Gastroesophageal sphincter (tissue), 4 donors: ENCODE data around the gene MAOB. TPM values are rescaled to one million over a fixed set of nuclear protein-coding genes. Genes with fewer than 3 reads are reported as not detected.
A peak's percentile ranks its signal among the peaks of the same experiment; 100 is the strongest.

Experiments used
- ATAC-seq: fragments of 150-250 bp; one replicate; pipeline ENCODE4 v1.9.1; 2016; ENCODE audit warnings: mild to moderate bottlenecking, moderate library complexity
- H3K27ac ChIP-seq, 4 donors: fragments of 200-600 bp; sonication (generic) in 3 of 4; 1 replicate in 3 of 4; 2 replicates in 1 of 4; pipeline ENCODE4 v1.5.1; 2016 to 2019
- H3K27me3 ChIP-seq: fragments of 200-600 bp; sonication (generic); one replicate; pipeline ENCODE4 v1.5.1; 2019
- H3K36me3 ChIP-seq, 2 donors: fragments of 200-600 bp; sonication (generic); one replicate each; pipeline ENCODE4 v1.5.1; 2019; ENCODE audit warnings: control low read depth in 1 of 2
- H3K4me1 ChIP-seq, 3 donors: fragments of 200-600 bp; sonication (generic); 1 replicate in 2 of 3; 2 replicates in 1 of 3; pipeline ENCODE4 v1.5.1; 2016 to 2019; ENCODE audit warnings: control low read depth in 2 of 3
- H3K4me3 ChIP-seq, 2 donors: fragments of 200-600 bp; sonication (generic); one replicate each; pipeline ENCODE4 v1.5.1; 2019; ENCODE audit warnings: mild to moderate bottlenecking in 1 of 2, moderate library complexity in 1 of 2
- H3K9me3 ChIP-seq, 3 donors: fragments of 200-600 bp; sonication (generic); one replicate each; pipeline ENCODE4 v1.5.1; 2017 to 2019; ENCODE audit warnings: control low read depth in 2 of 3
- EP300 ChIP-seq: sonication (generic); formaldehyde crosslinking; IDR thresholded peaks from one replicate; pipeline ENCODE4 v1.6.1; 2017; ENCODE audit warnings: antibody characterized with exemption, mild to moderate bottlenecking
- POLR2A ChIP-seq, 2 donors: fragments of 450-650 bp; IDR thresholded peaks; one replicate each; pipeline ENCODE4 v1.6.1; 2017; ENCODE audit warnings: antibody characterized with exemption in 2 of 2, mild to moderate bottlenecking in 2 of 2, moderate library complexity in 1 of 2
- POLR2AphosphoS5 ChIP-seq: sonication (generic); formaldehyde crosslinking; IDR thresholded peaks from one replicate; pipeline ENCODE4 v1.6.1; 2017; ENCODE audit warnings: antibody characterized with exemption
- WGBS, 2 donors: methylation state at CpG; one replicate each; pipeline ENCODE4 v1.1.5; 2018; ENCODE audit warnings: low coverage in 1 of 2; 5-methylcytosine and 5-hydroxymethylcytosine counted together
- total RNA-seq, 4 donors: library from RNA; depleted of rRNA; stranded (reverse); fragments of >200 nt; gene quantifications; one replicate each; pipeline ENCODE4 v1.1.0, GENCODE V29; 2016
- TF ChIP-seq, protein P1 (sequence below), 4 experiments: fragments of 200-600 bp in 2 of 4; fragments of 450-650 bp in 2 of 4; sonication (generic) in 1 of 4; IDR thresholded peaks; one replicate each; pipeline ENCODE4 v1.5.1; 2017 to 2019; ENCODE audit warnings: antibody characterized with exemption in 4 of 4, mild to moderate bottlenecking in 2 of 4, moderate library complexity in 2 of 4

Gene MAOB
- total RNA-seq, 4 donors from 2014 or later, result 24.5 to 92.3 (median 72.2) TPM

GRCh38 chrX:43743100-43743822 lies 139.0 kb downstream of the MAOB start:
- H3K9me3 ChIP-seq, result no peaks in the 10 kb centered on the region
- 0 to 29% methylated on average over 1 to 2 of the region's 5 CpGs for WGBS, 2 donors
- ATAC-seq, result no peak
- H3K27me3 ChIP-seq, result no peaks in the 10 kb centered on the region
- H3K36me3 ChIP-seq, result peaks cover 0 to 56% of the 10 kb centered on the region in 2 donors
- H3K27ac ChIP-seq, result peak overlapping the region in 3 of 4 donors; percentile 39 to 56 (median 45)
- no peak overlapping the region for H3K4me3 ChIP-seq
- peaks cover 0 to 30% (median 0%) of the 10 kb centered on the region in 3 donors for H3K4me1 ChIP-seq
- TF ChIP-seq EP300 (no peak), POLR2AphosphoS5 (no peak)

DNA sequence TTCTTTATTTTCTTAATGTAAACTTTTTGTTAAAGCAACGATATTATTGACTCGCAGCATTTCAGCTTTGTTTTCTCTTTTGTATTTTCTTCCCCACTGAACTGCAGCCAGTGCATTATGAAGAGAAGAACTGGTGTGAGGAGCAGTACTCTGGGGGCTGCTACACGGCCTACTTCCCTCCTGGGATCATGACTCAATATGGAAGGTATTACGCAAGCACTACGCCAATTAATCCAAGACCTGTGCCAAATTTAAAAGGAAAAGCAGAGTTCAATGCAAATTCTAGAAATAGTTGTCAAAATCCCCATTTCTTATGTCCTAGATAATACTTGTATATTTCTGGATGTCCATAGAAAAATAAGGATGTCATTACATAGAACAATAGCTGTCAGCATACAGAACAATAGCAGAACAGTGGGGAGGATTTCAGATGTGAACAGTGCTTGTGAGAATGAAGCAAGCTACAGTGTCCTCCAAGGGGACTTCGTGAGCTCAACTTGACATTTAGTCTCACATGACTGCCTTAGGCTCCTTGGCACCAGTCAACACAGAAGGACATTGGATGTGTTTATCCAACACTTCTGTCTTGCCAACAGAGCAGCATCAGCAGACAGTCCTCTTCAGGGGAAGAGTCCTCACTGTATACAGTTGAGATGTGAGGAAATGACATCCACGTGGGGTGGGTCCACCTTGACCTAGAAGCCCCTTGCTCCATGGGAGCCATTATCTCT lies 140.2 kb downstream of the MAOB start:
- no peak overlapping the region for H3K4me3 ChIP-seq
- no peaks in the 10 kb centered on the region for H3K27me3 ChIP-seq
- no peak for TF ChIP-seq POLR2A (IDR thresholded peaks at IDR 0.05)
- peak; percentile 13 for TF ChIP-seq POLR2AphosphoS5
- H3K27ac ChIP-seq, result peak overlapping the region in 3 of 4 donors; percentile 39 to 56 (median 45)
- 37 to 57% methylated on average over 5 to 6 of the region's 7 CpGs for WGBS, 2 donors
- peaks cover 0 to 30% (median 0%) of the 10 kb centered on the region in 3 donors for H3K4me1 ChIP-seq
- peak; percentile 67 for ATAC-seq
- no peaks in the 10 kb centered on the region for H3K9me3 ChIP-seq
- peaks cover 0 to 66% of the 10 kb centered on the region in 2 donors for H3K36me3 ChIP-seq

DNA sequence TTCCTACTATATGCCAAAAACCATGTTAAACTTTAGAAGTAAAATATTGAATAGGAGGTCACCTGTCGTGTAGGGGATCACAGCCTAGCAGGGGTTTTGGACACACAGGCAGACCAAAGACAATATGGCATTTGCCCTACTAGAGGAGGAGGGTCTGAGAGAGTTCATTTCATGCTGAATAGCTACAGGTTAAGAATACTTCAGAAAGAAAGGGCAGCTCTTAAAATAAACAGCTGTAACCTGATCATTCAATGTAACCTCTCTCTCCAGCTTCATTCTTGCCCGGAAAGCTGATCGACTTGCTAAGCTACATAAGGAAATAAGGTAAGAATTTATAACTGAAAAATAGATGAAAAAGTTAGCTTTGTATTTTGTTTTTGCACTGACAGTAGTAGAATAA lies 146.3 kb downstream of the MAOB start:
- Histone ChIP-seq H3K27ac (no peak overlapping the region), H3K9me3 (no peaks in the 10 kb centered on the region), H3K4me1 (peaks cover 0 to 6% (median 0%) of the 10 kb centered on the region in 3 donors), H3K27me3 (no peaks in the 10 kb centered on the region), H3K36me3 (peaks cover 0 to 68% of the 10 kb centered on the region in 2 donors), H3K4me3 (no peak overlapping the region)
- no peak for ATAC-seq
- 63 to 70% methylated on average over 2 to 3 of the region's 3 CpGs for WGBS, 2 donors
- TF ChIP-seq POLR2A (IDR thresholded peaks at IDR 0.05), result no peak
- TF ChIP-seq, protein P1, sequence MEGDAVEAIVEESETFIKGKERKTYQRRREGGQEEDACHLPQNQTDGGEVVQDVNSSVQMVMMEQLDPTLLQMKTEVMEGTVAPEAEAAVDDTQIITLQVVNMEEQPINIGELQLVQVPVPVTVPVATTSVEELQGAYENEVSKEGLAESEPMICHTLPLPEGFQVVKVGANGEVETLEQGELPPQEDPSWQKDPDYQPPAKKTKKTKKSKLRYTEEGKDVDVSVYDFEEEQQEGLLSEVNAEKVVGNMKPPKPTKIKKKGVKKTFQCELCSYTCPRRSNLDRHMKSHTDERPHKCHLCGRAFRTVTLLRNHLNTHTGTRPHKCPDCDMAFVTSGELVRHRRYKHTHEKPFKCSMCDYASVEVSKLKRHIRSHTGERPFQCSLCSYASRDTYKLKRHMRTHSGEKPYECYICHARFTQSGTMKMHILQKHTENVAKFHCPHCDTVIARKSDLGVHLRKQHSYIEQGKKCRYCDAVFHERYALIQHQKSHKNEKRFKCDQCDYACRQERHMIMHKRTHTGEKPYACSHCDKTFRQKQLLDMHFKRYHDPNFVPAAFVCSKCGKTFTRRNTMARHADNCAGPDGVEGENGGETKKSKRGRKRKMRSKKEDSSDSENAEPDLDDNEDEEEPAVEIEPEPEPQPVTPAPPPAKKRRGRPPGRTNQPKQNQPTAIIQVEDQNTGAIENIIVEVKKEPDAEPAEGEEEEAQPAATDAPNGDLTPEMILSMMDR (IDR thresholded peaks at IDR 0.05), result no peak
- no peak for TF ChIP-seq EP300
- no peak for TF ChIP-seq POLR2AphosphoS5

DNA sequence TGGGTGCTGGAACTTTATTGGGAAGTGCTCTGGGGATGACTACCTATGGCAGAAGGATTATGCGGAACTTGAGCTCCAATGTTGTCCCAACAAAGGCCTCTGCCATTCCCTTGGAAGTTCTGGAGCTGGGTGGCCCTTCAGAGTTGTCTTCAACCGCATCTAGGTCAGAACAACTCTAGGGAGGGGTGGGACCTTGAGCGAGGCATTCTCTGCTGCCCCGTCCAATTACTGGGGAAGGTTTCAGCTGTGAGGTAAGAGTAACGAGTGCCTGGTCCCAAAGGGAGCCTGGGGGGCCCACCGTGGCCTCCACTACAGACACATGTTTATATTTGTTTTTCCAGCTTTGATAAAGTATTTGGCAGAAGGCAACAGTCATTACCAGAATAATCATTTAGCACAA lies 146.7 kb downstream of the MAOB start:
- peaks cover 0 to 69% of the 10 kb centered on the region in 2 donors for H3K36me3 ChIP-seq
- H3K4me1 ChIP-seq, result peaks cover 0 to 1% (median 0%) of the 10 kb centered on the region in 3 donors
- ATAC-seq, result no peak
- 50% methylated on average over 1 of the region's 6 CpGs; no CpG with 5 or more reads in 1 of the 2 donors for WGBS, 2 donors
- no peak overlapping the region for H3K27ac ChIP-seq
- TF ChIP-seq POLR2AphosphoS5 (no peak), POLR2A (IDR thresholded peaks at IDR 0.05) (no peak), EP300 (no peak)
- TF ChIP-seq, protein P1 (IDR thresholded peaks at IDR 0.05), result no peak
- no peaks in the 10 kb centered on the region for H3K9me3 ChIP-seq
- H3K4me3 ChIP-seq, result no peak overlapping the region
- no peaks in the 10 kb centered on the region for H3K27me3 ChIP-seq

- 33 to 67% methylated on average over 1 of the region's 1 CpG for WGBS, 2 donors
- no peak for ATAC-seq
- no peak overlapping the region for H3K4me3 ChIP-seq
- peaks cover 0 to 70% of the 10 kb centered on the region in 2 donors for H3K36me3 ChIP-seq
- TF ChIP-seq POLR2A (IDR thresholded peaks at IDR 0.05) (no peak), EP300 (no peak), POLR2AphosphoS5 (no peak)
- TF ChIP-seq, protein P1 (IDR thresholded peaks at IDR 0.05), result no peak
- H3K9me3 ChIP-seq, result no peaks in the 10 kb centered on the region
- H3K27me3 ChIP-seq, result no peaks in the 10 kb centered on the region
- no peak overlapping the region for H3K27ac ChIP-seq
- no peaks in the 10 kb centered on the region for H3K4me1 ChIP-seq
These were observed 147.8 kb downstream of the MAOB start for GRCh38 chrX:43734444-43734843.
